Activated naive CD8-positive, alpha-beta T cell treated with anti-CD3 and anti-CD28 coated beads, Interleukin-2, amount 50 U/mL, for 16 hours (primary cell): ENCODE results near the gene SETDB1.
"Not testable (repeated sequence)": the region's sequence is repeated elsewhere in the genome, so short reads cannot be mapped to it uniquely, and the experiment has no call there.

ENCODE experiments used
- DNase-seq: peaks from one replicate; pipeline ENCODE4 v3.0.0-alpha.2; 2020; ENCODE audit warnings: low read depth, low spot score

SETDB1 gene

GRCh38 chr1:150926097-150926741 lies at the start of gene SETDB1:
TSS of gene SETDB1 (plus strand) at chr1:150926363. CDS start at chr1:150927715, 1,352 bp downstream.
- DNase-seq: peak; percentile 84

GRCh38 chr1:150878931-150879330 lies 47.2 kb upstream of the SETDB1 start:
- not testable (repeated sequence) for DNase-seq

GRCh38 chr1:150881331-150882070 lies 44.7 kb upstream of the SETDB1 start:
- DNase-seq: no peak

- DNase-seq: not testable (repeated sequence)
Observed at GRCh38 chr1:150883121-150883520, 43.0 kb upstream of the SETDB1 start.

- no peak for DNase-seq
Observed at GRCh38 chr1:150887018-150887417, 39.1 kb upstream of the SETDB1 start, which contains the start of gene CTXND2. TSS of gene CTXND2 (plus strand) at chr1:150887136. CDS start at chr1:150912315, 25,179 bp downstream.

- no peak for DNase-seq
Observed at GRCh38 chr1:150888727-150889126, 37.4 kb upstream of the SETDB1 start.

GRCh38 chr1:150890033-150890416 lies 36.1 kb upstream of the SETDB1 start:
- no peak for DNase-seq

GRCh38 chr1:150893336-150893913 lies 32.7 kb upstream of the SETDB1 start:
- no peak for DNase-seq

- no peak for DNase-seq
Observed at GRCh38 chr1:150895618-150896017, 30.5 kb upstream of the SETDB1 start.

- not testable (repeated sequence) for DNase-seq
Observed at GRCh38 chr1:150899795-150900194, 26.4 kb upstream of the SETDB1 start.

- DNase-seq: no peak
Observed at GRCh38 chr1:150902346-150902745, 23.8 kb upstream of the SETDB1 start.

GRCh38 chr1:150902751-150903150 lies 23.4 kb upstream of the SETDB1 start:
- DNase-seq: no peak

GRCh38 chr1:150905301-150905700 lies 20.9 kb upstream of the SETDB1 start:
- no peak for DNase-seq

GRCh38 chr1:150906329-150906728 lies 19.8 kb upstream of the SETDB1 start:
- DNase-seq: no peak

- no peak for DNase-seq
Observed at GRCh38 chr1:150906813-150907212, 19.4 kb upstream of the SETDB1 start.

- no peak for DNase-seq
Observed at GRCh38 chr1:150909585-150910180, 16.5 kb upstream of the SETDB1 start.

GRCh38 chr1:150912623-150913022 lies 13.5 kb upstream of the SETDB1 start:
- no peak for DNase-seq

GRCh38 chr1:150917387-150917786 lies 8.8 kb upstream of the SETDB1 start:
- no peak for DNase-seq

- peak; percentile 71 for DNase-seq
Observed at GRCh38 chr1:150922519-150922975, 3.6 kb upstream of the SETDB1 start.

GRCh38 chr1:150925080-150925479 lies 1.1 kb upstream of the SETDB1 start:
- DNase-seq: no peak

- no peak for DNase-seq
Observed at GRCh38 chr1:150927624-150928023, 1.5 kb downstream of the SETDB1 start.

- no peak for DNase-seq
Observed at GRCh38 chr1:150928286-150928685, 2.1 kb downstream of the SETDB1 start.
